HG02759 (cell line): Measurements from ENCODE around the gene KHNYN.
"Not testable (repeated sequence)": the region's sequence is repeated elsewhere in the genome, so short reads cannot be mapped to it uniquely, and the experiment has no call there.

ENCODE experiments used
- ATAC-seq: cut with Tn5 transposase; IDR thresholded peaks from one replicate; pipeline ENCODE4 v1.9.1; 2021; ENCODE audit warnings: mild to moderate bottlenecking, moderate library complexity; ENCODE audit not compliant: unreplicated experiment

Gene KHNYN

DNA sequence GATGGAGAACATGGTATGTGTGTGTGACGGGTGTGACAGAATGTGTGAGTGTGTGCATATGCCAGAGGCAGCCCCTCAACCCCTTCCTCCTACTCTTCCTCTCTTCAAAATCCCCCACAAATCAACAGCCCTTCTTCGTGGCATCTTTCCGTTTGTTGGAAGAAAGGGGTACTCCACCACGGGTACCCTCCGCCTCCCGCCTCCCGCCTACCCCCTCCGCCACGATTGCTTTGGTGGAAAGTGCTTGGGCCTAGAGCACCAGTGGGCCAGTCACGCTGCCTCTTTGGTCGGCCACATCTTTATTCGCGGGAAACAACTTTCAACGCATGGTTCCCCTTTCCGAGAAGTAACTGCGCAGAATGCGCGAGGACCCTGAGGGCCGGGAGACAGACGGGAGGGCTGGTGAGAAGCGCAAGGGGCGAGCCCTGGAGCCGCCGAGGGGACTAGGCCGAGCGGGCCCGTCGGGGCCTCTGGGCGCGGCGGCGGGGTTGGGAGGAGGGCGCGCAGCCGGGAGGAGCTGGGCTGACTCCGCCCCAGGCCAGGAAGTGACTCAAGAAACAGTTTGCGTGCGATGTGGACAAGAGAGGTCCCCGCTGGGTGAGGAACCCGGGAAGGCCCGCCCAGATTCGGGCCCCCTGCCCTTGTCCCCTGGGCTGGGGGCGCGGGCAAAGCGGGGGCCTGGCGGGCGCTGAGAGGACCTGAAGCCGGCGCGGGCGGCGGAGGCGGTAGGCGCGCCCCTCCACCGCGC is at the start of gene KHNYN, which contains the start of gene CBLN3:
Gene KHNYN, plus strand, starts transcription at position 560 of the 748 bp plus-strand sequence. CDS start 777 bp downstream, outside the sequence.
Gene CBLN3, minus strand, starts transcription at position 274 of the 748 bp plus-strand sequence. CDS start 614 bp downstream, outside the sequence.
- ATAC-seq = peak; percentile 85

DNA sequence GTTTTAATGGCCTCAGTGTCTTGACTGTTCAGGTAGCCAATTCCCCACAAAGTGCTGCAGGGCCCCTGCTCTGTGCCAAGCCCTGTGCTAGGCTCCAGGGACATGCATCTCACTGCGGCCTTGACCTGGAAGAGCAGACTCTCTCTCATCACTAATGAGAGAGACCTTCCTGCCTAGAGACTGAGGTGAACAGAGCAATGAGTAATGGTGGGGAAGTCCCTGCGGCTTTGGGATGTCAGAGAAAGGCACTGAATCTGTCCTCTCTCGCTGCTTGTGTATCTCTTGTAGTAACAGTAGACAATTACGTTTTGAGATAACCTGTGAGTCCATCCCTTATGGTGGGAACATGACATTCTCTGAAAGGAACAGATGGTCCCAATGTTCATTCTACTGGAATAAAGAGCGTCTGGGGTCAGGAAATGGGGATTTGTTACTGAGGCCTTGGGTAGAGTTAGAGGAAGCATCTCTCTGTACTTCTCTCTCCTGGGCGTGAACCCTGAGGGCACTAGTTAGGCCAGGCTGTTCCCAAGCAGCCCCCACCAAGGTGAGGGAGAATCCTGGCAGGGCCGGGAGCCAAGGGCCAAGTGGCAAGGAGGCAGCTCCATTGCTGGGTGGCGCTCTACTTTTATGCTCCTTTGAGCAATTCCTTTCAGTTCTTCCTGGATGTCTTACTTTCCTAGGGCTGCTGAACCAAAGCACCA is 48.2 kb upstream of the KHNYN start:
- ATAC-seq = no peak

DNA sequence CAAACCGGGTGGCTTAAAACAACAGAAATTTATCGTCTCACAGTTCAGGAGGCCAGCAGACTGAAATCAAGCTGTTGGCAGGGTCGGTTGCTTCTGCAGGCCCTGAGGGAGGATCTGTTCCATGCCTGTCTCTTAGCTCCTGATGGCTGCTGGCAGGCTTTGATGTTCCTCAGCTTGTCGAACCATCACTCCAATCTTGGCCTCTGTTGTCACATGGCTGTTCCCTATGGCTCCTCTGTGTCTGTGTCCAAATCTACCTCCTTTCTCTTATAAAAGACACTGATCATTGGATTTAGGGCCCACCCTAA is 47.7 kb upstream of the KHNYN start:
- ATAC-seq = no peak

DNA sequence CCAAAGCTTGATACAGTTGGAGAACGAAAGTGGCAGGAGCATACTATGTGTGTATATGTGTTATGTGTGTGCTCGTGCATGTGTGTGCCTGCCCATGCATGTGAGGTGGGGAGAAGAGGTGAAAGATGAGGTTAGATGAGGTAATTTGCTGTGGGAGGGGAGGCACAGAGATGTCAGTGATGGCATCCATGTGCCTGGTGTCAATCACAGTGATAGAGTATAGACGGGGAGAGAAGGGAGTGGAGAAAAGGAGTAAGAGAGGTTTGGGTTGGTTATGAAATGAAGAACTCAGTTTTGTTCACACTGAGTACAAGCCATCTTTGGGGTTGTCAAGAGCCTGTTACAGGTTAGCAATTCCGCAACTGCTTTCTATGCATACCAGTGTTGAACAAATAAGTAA is 45.6 kb upstream of the KHNYN start:
- ATAC-seq = no peak

DNA sequence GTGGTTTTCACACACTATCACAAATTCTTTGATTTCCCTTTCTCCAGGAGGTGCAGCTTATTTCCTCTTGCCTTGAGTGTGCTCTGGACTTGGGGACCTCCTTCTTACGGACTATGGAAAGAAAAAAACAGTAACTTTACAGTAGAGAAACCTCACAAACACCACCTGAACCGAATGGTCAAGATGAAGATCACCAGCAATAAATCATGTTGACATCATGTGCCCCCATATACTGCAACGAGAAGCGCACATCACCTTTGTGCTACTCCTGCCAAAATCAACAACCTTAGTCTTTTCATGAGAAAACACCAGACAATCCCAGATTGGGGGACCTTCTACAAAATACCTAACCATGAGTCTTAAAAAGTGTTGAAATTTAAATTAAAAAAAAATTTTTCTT is 44.2 kb upstream of the KHNYN start:
- no peak for ATAC-seq

DNA sequence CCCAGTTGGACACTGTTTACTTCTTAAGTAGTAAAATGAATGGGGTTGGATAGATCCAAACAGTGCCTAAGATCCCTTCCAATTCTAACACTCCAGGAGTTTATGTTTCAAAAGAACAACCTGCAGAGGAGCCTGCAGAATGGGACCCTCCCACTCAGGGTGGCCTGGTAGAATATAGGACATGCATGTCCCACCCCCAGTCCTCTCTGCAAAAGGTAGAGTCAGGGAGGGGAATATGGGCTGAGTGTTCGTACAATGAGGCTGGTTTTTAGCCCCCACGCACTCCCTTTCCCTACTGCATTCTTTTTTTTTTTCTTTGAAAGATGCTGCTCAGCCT is 42.8 kb upstream of the KHNYN start:
- ATAC-seq = no peak

DNA sequence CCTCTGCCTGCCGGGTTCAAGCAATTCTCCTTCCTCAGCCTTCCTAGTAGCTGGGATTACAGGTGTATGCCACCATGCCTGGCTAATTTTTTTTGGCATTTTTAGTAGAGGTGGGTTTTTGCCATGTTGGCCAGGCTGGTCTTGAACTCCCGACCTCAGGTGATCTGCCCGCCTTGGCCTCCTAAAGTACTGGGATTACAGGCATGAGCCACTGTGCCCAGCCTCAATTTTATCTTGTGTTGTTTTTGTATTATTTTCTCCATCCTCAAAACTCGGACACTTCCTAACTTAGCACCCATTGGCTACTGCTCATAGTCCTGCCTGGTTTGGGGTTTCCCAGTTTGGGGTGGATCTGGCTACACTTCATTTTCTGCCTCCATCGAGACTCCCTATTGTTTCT is 42.2 kb upstream of the KHNYN start:
- not testable (repeated sequence) for ATAC-seq

DNA sequence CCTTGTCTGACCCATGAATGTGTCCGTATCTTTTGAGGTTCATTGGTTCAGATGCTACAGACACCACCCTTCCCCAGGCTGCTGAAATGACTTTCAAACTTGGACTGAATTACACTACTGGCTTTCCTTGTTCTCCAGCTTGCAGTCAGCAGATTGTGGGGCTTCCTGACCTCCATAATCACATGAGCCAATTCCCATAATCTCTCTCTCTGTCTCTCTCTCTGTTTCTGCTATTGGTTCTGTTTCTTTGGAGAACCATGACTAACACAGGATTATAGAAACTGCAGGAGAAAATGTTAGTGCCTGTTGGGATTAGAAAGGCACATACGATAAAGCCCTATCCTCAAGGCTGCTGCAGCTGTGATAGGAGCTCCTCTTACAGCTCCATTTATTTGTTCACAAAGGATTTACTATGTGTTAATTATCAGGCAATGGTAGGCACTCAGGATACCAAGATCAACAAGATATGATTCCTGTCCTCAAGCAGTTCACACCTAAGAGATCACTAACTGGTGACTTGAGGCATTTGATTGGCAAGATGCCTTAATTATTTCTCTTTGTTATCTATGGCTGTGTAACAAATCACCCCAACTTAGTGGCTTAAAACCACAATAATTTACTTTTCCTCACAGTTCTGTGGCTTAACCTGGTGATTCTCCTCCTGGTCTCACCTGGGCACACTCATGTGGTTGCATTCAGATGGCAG is 41.1 kb upstream of the KHNYN start:
- no peak for ATAC-seq

DNA sequence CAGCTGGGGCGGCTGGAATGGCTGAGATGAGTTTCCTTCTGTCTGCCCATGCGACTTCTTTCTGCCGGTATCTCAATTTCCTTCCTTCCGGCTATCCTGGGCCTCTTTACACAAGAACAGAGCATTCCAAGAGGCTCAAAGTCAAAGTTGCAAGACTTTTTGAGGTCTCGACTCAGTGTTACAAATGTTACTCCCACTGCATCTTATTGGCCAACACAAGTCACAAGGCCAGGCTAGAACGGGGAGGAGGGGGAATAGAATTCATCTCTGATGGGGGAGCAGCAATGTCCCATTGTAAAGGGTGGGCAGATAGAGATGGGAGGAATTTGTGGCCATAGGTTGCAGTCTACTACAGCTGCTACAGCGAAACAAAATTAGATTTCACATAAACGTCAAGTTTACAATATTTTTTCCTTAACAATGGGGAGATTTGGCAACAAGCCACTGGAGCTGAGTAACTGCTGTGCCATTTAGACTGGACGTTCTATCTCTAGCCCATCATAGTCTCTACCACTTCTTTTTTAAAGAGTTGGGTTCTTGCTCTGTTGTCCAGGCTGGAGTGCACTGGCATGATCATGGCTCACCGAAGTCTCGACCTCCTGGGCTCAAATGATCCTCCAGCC is 40.4 kb upstream of the KHNYN start:
- ATAC-seq = no peak

DNA sequence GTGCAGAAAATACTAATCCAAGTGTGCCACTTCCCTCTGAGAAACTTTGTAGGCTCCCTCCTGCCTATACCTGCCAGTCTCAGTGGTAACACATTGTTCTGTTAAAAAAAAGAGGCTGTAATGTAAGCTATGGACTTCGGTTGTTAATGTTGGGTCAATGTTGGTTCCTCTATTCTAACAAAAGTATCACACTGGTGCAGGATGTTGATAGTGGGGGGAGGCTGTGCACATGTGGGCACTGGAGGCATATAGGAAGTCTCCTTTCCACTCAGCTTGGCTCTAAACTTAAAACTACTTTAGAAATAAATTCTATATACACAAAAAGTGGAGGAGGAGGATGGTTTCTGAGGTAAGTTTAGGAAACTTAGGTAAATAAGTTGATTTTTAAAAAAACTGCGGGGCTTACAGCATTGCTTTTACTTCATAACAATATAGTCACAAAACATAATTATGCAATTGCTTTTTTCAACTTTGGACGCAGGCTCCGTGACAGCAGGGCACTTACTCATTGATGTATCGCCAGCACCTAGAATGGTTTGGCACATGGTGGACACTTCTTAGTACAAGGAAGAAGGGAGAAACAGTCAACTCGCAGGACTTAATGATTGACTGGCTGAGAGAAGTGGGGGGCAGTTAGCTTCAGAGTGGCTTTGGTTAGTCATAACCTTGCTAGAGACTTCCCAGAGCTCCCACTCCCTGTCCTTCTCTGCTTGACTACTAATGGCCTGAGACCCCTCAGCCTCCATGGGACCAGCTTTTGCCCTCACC is 38.9 kb upstream of the KHNYN start:
- no peak for ATAC-seq

DNA sequence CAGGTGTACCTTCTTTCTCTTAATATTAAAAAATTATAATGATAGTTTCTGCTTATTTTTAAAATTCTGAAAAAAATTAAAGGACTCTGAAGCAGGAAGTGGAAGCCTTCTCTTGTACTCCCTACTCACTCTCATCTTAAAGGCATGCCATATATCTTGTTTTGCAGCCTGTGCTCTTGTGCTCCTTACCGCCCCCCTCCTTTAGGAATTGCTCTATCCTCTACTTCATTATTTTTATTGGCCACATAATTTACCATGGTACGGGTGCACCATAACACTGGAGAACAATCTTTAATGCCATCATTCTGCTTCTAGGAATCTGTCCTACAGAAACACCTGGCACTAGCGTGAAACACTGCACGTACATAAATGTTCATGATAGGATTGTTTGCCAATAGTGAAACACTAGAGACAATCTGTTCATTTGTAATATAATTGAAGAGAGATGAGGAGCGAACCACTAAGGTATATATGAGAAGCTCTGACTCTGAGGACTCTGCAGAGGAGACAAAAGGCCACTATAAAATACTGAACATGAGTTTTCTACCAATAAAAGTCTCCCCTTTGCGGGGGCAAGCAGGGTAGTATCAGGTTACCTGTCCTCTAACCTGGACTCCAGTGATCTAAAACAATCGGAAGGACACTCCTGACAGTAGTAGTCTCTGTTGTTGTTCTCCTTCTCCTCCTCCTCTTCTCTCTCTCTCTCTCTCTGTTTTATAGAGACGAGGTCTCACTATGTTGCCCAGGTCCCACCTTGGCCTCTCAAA is 37.2 kb upstream of the KHNYN start:
- no peak for ATAC-seq

DNA sequence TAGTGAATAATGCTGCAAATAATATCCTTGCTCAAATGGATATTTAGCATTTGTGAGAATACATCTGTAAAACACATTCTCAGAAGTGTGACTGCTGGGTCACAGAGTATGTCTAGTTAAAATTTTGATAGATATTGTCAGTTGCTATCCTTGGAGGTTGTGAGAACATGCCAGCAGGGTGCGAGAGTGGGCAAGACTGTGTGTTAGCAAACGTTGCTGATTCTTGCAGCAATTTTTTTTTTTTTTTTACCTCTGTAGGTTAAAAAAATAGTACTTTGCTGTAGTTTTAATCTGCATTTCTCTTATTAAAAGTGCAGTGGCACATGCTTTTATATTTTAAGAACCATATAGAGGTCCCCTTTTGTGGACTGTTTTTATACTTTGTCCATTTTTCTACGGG is 35.5 kb upstream of the KHNYN start:
- ATAC-seq = no peak

DNA sequence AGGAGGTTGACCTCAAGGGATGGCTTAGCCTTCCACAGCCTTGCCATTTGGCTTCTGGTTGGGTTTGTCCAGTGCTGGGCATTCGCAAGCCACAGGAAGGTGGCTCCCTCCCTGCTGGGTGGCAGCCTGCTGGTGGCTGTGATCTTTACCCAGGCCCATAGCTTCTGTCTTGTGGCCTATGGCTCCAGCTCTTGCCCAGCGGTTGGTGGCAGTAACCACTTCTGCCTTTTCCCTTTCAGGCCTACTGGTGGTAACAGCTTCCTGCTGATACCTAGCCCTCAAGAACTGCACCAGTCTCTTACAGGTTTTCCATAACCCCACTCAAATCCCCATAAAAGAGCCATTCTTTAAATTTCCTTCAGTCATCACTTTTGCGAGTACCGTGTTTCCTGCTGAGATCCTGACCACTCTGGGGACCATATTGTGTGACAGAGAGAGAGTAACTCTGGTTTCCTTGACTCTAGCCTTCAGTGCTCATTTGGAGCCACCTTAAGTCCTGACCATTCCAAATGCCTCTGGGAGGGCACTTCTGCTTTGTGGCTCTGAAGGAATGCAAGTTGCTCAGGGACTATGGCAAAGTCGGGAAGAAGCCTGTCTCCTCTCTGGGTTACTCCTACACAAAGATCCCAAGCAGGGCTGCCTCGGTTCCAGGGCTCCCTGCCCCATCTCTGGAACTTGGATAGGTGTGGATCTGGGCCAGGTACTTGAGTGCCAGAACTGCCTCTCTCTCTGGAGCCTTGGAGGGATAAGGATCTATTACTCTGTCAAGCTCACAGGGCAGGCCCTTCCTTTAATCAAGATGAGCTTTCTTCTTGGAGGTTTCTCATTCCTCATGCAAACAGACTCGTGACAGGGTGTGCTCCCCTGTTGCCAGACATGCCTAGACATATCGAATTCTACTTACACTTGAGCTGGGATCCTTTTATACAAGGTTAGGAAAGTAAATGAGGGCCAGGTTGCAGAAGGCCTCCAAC is 33.9 kb upstream of the KHNYN start:
- no peak for ATAC-seq

DNA sequence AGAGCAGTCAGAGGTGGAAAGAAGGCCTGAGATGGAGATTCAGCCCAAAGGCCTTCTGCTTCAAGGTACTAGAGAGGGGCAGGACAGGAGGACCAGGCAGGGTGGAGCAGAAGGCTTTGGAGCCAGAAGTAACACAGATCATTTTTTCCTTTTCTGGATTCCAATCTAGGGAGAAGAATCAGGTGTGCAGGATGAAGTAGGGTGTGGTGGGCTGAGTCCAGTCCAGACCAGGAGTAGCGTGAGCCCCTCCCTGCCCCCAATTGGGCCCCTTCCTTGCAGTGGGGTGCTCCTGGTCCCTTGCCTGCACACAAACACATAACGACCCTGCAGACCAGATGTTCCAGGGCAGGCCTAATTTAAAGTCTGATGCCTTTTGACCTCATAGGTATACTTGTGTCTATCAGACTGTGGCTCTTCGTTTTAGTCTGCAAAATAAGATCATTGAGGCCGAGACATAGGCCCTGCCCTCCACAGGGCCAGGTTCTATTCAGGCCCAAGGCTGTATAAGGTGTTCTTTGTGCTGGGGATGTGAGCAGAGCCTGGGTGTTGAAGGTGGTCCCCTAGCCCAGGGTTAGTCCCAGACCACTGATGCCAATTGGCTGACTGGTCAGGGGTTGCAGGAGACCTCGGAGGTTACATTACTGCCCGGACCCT is 32.0 kb upstream of the KHNYN start:
- ATAC-seq = no peak

DNA sequence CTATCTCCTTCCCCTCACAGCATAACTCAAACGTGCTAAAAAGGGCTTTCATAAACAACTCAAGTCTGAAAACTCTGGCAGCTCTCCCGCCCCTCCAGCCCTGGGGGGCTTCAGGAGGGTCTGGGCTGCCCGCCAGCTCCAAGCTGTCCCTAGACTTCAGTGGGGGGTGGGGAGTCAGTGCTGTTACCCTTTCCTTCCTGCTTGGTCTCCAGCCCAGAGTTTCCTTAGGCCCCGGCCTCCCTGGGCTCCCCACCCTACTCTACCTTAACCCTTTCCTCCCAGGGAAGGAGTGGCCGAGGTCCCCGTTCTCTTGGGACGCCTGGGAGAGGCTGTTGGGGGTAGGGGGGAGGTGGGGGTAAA is 31.5 kb upstream of the KHNYN start:
- no peak for ATAC-seq

DNA sequence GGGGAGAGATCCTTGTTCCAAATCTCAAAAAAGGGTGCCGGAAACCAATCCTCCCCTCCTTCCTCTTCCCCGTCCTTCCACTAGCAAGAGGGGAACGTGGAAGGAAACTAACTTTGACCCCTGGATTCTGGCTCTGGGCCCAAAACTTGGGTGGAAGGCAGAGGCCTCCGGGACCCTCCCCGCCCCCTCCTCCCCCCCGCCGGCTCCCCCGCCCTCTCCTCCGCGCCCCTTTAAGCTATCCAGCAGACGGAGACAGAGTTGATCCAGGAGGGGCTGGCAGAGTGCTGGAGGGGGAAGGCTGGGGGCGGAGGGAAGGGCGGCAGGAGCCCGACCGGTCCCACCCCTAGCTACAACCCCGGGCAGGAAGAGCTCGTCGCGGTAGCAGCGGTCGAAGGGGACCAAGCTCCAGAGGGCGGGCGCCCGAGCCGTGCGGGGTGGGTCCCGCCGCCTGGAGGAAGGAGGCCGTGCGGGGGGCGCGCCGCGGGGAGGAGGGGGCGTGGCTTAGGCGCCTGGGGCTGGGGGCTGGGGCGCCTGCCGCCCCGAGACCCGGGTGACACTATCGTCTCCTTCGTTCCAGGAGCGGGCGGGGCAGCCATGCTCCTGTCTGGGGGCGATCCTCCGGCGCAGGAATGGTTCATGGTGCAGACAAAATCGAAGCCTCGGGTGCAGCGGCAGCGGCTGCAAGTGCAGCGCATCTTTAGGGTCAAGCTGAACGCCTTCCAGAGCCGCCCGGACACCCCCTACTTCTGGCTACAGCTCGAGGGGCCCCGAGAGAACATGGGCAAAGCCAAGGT is 30.9 kb upstream of the KHNYN start, which contains the start of gene NYNRIN:
Gene NYNRIN, plus strand, starts transcription at position 351 of the 794 bp plus-strand sequence. Its CDS starts 244 bp downstream, at position 595.
- peak; percentile 43 for ATAC-seq

DNA sequence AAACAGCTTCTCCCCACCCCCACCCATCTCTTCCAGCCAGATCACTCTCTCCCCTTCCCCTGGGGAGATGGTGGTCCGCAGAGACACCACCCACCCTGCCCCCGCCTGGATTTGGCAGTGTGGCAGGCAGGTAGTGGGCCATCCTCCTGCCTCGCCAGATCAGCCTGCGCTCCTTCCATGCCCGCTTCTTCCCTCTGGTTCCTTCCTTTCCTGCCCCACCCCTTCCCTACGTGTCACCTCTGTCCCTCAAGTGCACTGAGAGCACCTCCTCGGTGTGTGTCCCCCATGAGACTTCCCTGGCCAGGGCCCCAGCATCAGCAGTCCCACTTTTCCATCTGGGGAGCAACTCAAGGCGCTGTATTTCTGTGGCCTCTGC is 30.3 kb upstream of the KHNYN start:
- no peak for ATAC-seq
